ENCODE data around the gene PCDH15.

DNA sequence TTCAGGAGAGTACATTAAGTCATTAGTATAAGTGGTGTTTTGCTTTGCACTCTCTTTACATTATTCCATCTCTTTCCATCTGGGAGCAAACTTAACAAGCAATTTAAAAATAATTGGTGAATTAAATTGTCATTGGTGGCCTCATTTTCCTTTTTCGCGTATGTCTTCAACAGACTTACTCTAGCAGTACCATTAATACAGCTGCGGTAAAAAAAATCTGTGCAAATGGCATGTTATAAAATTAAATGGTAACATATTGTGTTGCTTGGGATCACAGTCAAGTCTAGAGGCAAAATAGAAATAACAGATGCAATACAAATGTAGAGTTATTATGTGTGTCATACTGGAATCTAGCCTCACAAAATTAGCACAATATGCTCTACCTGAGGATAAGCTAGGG lies 322.4 kb downstream of the PCDH15 start:
- TF ChIP-seq HNRNPH1 (optimal IDR thresholded peaks at IDR 0.05; ENCODE audit: low read depth, low read length) (no peak), NCOA6 (IDR thresholded peaks at IDR 0.05) (no peak), HMG20B (CRISPR knock-in tag; IDR thresholded peaks at IDR 0.05) (no peak), JUN (IDR thresholded peaks at IDR 0.05; ENCODE audit: borderline replicate concordance, low read depth, low read length) (no peak), JUN (CRISPR knock-in tag; IDR thresholded peaks at IDR 0.05; ENCODE audit: borderline replicate concordance) (no peak), FOS (IDR thresholded peaks at IDR 0.05; ENCODE audit: extremely low read depth, insufficient read length) (no peak), CUX1 (CRISPR knock-in tag; IDR thresholded peaks at IDR 0.05) (no peak), JUND (IDR thresholded peaks at IDR 0.05; ENCODE audit: borderline replicate concordance, low read depth, low read length) (no peak), JUND (tag; IDR thresholded peaks at IDR 0.05; ENCODE audit: borderline replicate concordance, low read depth, low read length) (no peak), SMC3 (conservative IDR thresholded peaks at IDR 0.05; ENCODE audit: insufficient read depth, low read depth, low read length) (no peak)
- TF ChIP-seq, protein P1, sequence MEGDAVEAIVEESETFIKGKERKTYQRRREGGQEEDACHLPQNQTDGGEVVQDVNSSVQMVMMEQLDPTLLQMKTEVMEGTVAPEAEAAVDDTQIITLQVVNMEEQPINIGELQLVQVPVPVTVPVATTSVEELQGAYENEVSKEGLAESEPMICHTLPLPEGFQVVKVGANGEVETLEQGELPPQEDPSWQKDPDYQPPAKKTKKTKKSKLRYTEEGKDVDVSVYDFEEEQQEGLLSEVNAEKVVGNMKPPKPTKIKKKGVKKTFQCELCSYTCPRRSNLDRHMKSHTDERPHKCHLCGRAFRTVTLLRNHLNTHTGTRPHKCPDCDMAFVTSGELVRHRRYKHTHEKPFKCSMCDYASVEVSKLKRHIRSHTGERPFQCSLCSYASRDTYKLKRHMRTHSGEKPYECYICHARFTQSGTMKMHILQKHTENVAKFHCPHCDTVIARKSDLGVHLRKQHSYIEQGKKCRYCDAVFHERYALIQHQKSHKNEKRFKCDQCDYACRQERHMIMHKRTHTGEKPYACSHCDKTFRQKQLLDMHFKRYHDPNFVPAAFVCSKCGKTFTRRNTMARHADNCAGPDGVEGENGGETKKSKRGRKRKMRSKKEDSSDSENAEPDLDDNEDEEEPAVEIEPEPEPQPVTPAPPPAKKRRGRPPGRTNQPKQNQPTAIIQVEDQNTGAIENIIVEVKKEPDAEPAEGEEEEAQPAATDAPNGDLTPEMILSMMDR (IDR thresholded peaks at IDR 0.05 in 2 of 3, conservative IDR thresholded peaks at IDR 0.05 in 1 of 3; ENCODE audit: insufficient read depth in 2 of 3, low read depth in 1 of 3, low read length in 3 of 3): no peak

All from K562 (cell line).